Keratinocyte (primary cell): ENCODE measurements around the gene DYRK2. TPM values are rescaled to one million over a fixed set of nuclear protein-coding genes. Genes with fewer than 3 reads are reported as not detected.

Experiments
- DNase-seq: peaks from one replicate; pipeline ENCODE4 v3.0.0-alpha.2; 2011; ENCODE audit warnings: low read depth, missing footprints, low spot score
- FAIRE-seq: peaks from 2 replicates; lab custom pipeline; 2011; peaks lifted over from hg19 to GRCh38; lab: Jason Lieb, UNC
- H2AFZ ChIP-seq: 2 replicates; pipeline ENCODE4 v1.6.0; 2012; ENCODE audit warnings: low read length, control low read depth, inconsistent platforms; ENCODE audit not compliant: control insufficient read depth
- H3K27ac ChIP-seq: 2 replicates; pipeline ENCODE4 v1.5.1; 2011; ENCODE audit warnings: low read length; ENCODE audit not compliant: control insufficient read depth, insufficient read depth
- H3K27me3 ChIP-seq: 3 replicates; pipeline ENCODE4 v1.6.0; 2011; ENCODE audit warnings: low read length; ENCODE audit not compliant: control insufficient read depth, insufficient read depth; ENCODE audit errors: extremely low read depth
- H3K36me3 ChIP-seq, 2 experiments: 2 replicates in 1 of 2; 3 replicates in 1 of 2; pipeline ENCODE4 v1.5.1; 2011; ENCODE audit warnings: low read length in 2 of 2, mild to moderate bottlenecking in 1 of 2; ENCODE audit not compliant: control insufficient read depth in 2 of 2, insufficient read depth in 2 of 2; ENCODE audit errors: extremely low read depth in 1 of 2
- H3K4me1 ChIP-seq: 3 replicates; pipeline ENCODE4 v1.5.1; 2011; ENCODE audit warnings: low read length; ENCODE audit not compliant: control insufficient read depth, insufficient read depth; ENCODE audit errors: extremely low read depth
- H3K4me2 ChIP-seq: 3 replicates; pipeline ENCODE4 v1.6.0; 2011; ENCODE audit warnings: low read depth, low read length; ENCODE audit not compliant: control insufficient read depth, insufficient read depth; ENCODE audit errors: extremely low read depth
- H3K4me3 ChIP-seq, 3 experiments: fragments of 200-600 bp in 1 of 3; sonication (generic) in 1 of 3; 2 replicates in 2 of 3; 3 replicates in 1 of 3; pipeline ENCODE4 v1.5.1; 2011 to 2016; ENCODE audit warnings: low read length in 3 of 3, mild to moderate bottlenecking in 3 of 3, control low read depth in 2 of 3, inconsistent platforms in 1 of 3, low read depth in 1 of 3, mixed read lengths in 1 of 3, mixed run types in 1 of 3, moderate library complexity in 1 of 3; ENCODE audit not compliant: control insufficient read depth in 2 of 3, insufficient read depth in 2 of 3; ENCODE audit errors: extremely low read depth in 1 of 3
- H3K79me2 ChIP-seq: 2 replicates; pipeline ENCODE4 v1.6.0; 2012; ENCODE audit warnings: low read length; ENCODE audit not compliant: control insufficient read depth, insufficient read depth
- H3K9ac ChIP-seq: 3 replicates; pipeline ENCODE4 v1.6.0; 2011; ENCODE audit warnings: low read length; ENCODE audit not compliant: control insufficient read depth, insufficient read depth; ENCODE audit errors: extremely low read depth
- H3K9me1 ChIP-seq: 3 replicates; pipeline ENCODE4 v1.6.0; 2011; ENCODE audit warnings: low read length; ENCODE audit not compliant: control insufficient read depth, insufficient read depth; ENCODE audit errors: extremely low read depth
- H3K9me3 ChIP-seq: 2 replicates; pipeline ENCODE4 v1.5.1; 2012; ENCODE audit warnings: low read depth, low read length; ENCODE audit not compliant: control insufficient read depth
- H4K20me1 ChIP-seq: 3 replicates; pipeline ENCODE4 v1.6.0; 2011; ENCODE audit warnings: low read length; ENCODE audit not compliant: control insufficient read depth, insufficient read depth; ENCODE audit errors: extremely low read depth
- EZH2 ChIP-seq: IDR thresholded peaks from one replicate; pipeline ENCODE4 v1.6.1; 2012; ENCODE audit warnings: inconsistent platforms, mild to moderate bottlenecking, low read length, moderate library complexity
- dilution Hi-C: fragments of 300-500 bp; cut with MboI; formaldehyde crosslinking; loops from one replicate; pipeline ENCODE4 v1.7.0; 2020; ENCODE audit warnings: low sequenced_read_pairs; ENCODE audit not compliant: extremely low pct_ligation_motif_present
- polyA plus RNA-seq, 5 experiments: library from polyadenylated mRNA; depleted of rRNA in 3 of 5; stranded (reverse) in 3 of 5; stranded (forward) in 1 of 5; unstranded in 1 of 5; fragments of >200 nt; gene quantifications; 1 replicate in 1 of 5; 2 replicates in 3 of 5; 3 replicates in 1 of 5; pipeline versions ENCODE4 v1.2.1 to v1.2.3, GENCODE V29; 2011 to 2012; ENCODE audit warnings: missing spikeins in 2 of 5, low read depth in 1 of 5, low replicate concordance in 1 of 5
- TF ChIP-seq, protein P1 (sequence below), 3 experiments: IDR thresholded peaks in 1 of 3; conservative IDR thresholded peaks in 1 of 3; optimal IDR thresholded peaks in 1 of 3; 2 replicates in 2 of 3; 3 replicates in 1 of 3; pipeline versions ENCODE3 to v1.5.1; 2011; ENCODE audit warnings: low read length in 3 of 3, mild to moderate bottlenecking in 3 of 3, moderate library complexity in 2 of 3, control low read depth in 1 of 3, inconsistent platforms in 1 of 3; ENCODE audit not compliant: insufficient read depth in 2 of 3; ENCODE audit errors: extremely low read depth in 1 of 3

Gene DYRK2
- polyA plus RNA-seq, 1 donor (not counting 4 experiments of a cell fraction or from before 2014, with no cell fraction given): 22.7 TPM

- FAIRE-seq (no peak), DNase-seq (no peak)
- TF ChIP-seq, protein P1, sequence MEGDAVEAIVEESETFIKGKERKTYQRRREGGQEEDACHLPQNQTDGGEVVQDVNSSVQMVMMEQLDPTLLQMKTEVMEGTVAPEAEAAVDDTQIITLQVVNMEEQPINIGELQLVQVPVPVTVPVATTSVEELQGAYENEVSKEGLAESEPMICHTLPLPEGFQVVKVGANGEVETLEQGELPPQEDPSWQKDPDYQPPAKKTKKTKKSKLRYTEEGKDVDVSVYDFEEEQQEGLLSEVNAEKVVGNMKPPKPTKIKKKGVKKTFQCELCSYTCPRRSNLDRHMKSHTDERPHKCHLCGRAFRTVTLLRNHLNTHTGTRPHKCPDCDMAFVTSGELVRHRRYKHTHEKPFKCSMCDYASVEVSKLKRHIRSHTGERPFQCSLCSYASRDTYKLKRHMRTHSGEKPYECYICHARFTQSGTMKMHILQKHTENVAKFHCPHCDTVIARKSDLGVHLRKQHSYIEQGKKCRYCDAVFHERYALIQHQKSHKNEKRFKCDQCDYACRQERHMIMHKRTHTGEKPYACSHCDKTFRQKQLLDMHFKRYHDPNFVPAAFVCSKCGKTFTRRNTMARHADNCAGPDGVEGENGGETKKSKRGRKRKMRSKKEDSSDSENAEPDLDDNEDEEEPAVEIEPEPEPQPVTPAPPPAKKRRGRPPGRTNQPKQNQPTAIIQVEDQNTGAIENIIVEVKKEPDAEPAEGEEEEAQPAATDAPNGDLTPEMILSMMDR (optimal IDR thresholded peaks at IDR 0.05 in 1 of 3, IDR thresholded peaks at IDR 0.05 in 1 of 3, conservative IDR thresholded peaks at IDR 0.05 in 1 of 3; ENCODE audit: extremely low read depth in 1 of 3, insufficient read depth in 2 of 3, low read length in 3 of 3): no peak
- TF ChIP-seq EZH2: no peak
- dilution Hi-C loops: no loop called here
- Histone ChIP-seq H3K79me2 (no peaks in the 10 kb centered on the region), H3K4me2 (no peak overlapping the region), H3K4me3 (no peak overlapping the region), H3K27ac (no peak overlapping the region), H3K9me1 (no peaks in the 10 kb centered on the region), H3K27me3 (no peaks in the 10 kb centered on the region), H3K4me1 (no peaks in the 10 kb centered on the region), H4K20me1 (no peaks in the 10 kb centered on the region), H3K36me3 (no peaks in the 10 kb centered on the region), H3K9ac (no peak overlapping the region), H2AFZ (no peak overlapping the region), H3K9me3 (no peaks in the 10 kb centered on the region)
Observed at GRCh38 chr12:67625004-67625403, 23.5 kb upstream of the DYRK2 start.

GRCh38 chr12:67626156-67626555, 22.4 kb upstream of the DYRK2 start:
- TF ChIP-seq, protein P1 (optimal IDR thresholded peaks at IDR 0.05 in 1 of 3, IDR thresholded peaks at IDR 0.05 in 1 of 3, conservative IDR thresholded peaks at IDR 0.05 in 1 of 3; ENCODE audit: extremely low read depth in 1 of 3, insufficient read depth in 2 of 3, low read length in 3 of 3): no peak
- TF ChIP-seq EZH2: no peak
- dilution Hi-C loops: no loop called here

More at GRCh38 chr12:67626156-67626555, 22.4 kb upstream of the DYRK2 start:
- Histone ChIP-seq H3K79me2 (no peaks in the 10 kb centered on the region), H3K9me3 (no peaks in the 10 kb centered on the region), H3K4me3 (no peak overlapping the region), H3K27me3 (no peaks in the 10 kb centered on the region), H4K20me1 (no peaks in the 10 kb centered on the region), H3K9ac (no peak overlapping the region), H3K4me2 (no peak overlapping the region), H3K27ac (no peak overlapping the region), H3K9me1 (no peaks in the 10 kb centered on the region), H3K36me3 (no peaks in the 10 kb centered on the region), H2AFZ (no peak overlapping the region), H3K4me1 (no peaks in the 10 kb centered on the region)
- DNase-seq (no peak), FAIRE-seq (no peak)
